Measurements from ENCODE around the gene DZIP1L.

DZIP1L gene

GRCh38 chr3:138030734-138031280, 84.6 kb downstream of the DZIP1L start:
- DNase-seq, result no peak

GRCh38 chr3:138027821-138028220, 87.6 kb downstream of the DZIP1L start:
- no peak for DNase-seq

GRCh38 chr3:138025553-138025952, 89.9 kb downstream of the DZIP1L start:
- no peak for DNase-seq

- no peak for DNase-seq
Measured at GRCh38 chr3:138023754-138024153, 91.7 kb downstream of the DZIP1L start.

- no peak for DNase-seq
Measured at GRCh38 chr3:138019281-138020069, 95.9 kb downstream of the DZIP1L start.

GRCh38 chr3:138016065-138016464, 99.3 kb downstream of the DZIP1L start:
- no peak for DNase-seq

GRCh38 chr3:138012526-138012925, 102.9 kb downstream of the DZIP1L start:
- DNase-seq, result no peak

All from CD4-positive, alpha-beta T cell treated with Interleukin-4 for 4 hours (primary cell).